ENCODE results near the gene TOP1. TPM values are rescaled to one million over a fixed set of nuclear protein-coding genes. Genes with fewer than 3 reads are reported as not detected.
A peak's percentile ranks its signal among the peaks of the same experiment; 100 is the strongest.

Gene TOP1
- total and polyA plus RNA-seq, 9 of the 15 experiments (the other 6 are each of a cell fraction or from before 2014, with no cell fraction given), result 26.4 to 127 (median 39.6) TPM

GRCh38 chr20:41003143-41003935, 25.3 kb upstream of the TOP1 start (continued):
- TF ChIP-seq HMGXB4 (CRISPR knock-in tag; IDR thresholded peaks at IDR 0.05) (no peak), PATZ1 (CRISPR knock-in tag; IDR thresholded peaks at IDR 0.05; ENCODE audit: borderline replicate concordance) (no peak), NBN (IDR thresholded peaks at IDR 0.05; ENCODE audit: low read depth) (no peak; the same call in 1 of the 2 replicates), ZNF431 (CRISPR knock-in tag; IDR thresholded peaks at IDR 0.05) (no peak), TFAP4 (CRISPR knock-in tag; IDR thresholded peaks at IDR 0.05; ENCODE audit: borderline replicate concordance) (peak; percentile 51), USF1 (CRISPR knock-in tag; IDR thresholded peaks at IDR 0.05) (peak; percentile 95), ARNT (IDR thresholded peaks at IDR 0.05) (no peak; a peak in 1 of 4 replicates), PURB (CRISPR knock-in tag; IDR thresholded peaks at IDR 0.05; ENCODE audit: low read depth) (no peak), RNF2 (IDR thresholded peaks at IDR 0.05) (peak; percentile 17; the same call in 1 of the 2 replicates), CBX8 (IDR thresholded peaks at IDR 0.05; ENCODE audit: borderline replicate concordance, extremely low read depth, low read depth, low read length, poor library complexity, severe bottlenecking) (no peak), MECOM (CRISPR knock-in tag; IDR thresholded peaks at IDR 0.05) (no peak), STAT5B (CRISPR knock-in tag; IDR thresholded peaks at IDR 0.05) (no peak), TOE1 (IDR thresholded peaks at IDR 0.05; ENCODE audit: borderline replicate concordance) (peak; percentile 90), TOE1 (CRISPR knock-in tag; IDR thresholded peaks at IDR 0.05; ENCODE audit: borderline replicate concordance, low read depth) (no peak), TFE3 (CRISPR knock-in tag; IDR thresholded peaks at IDR 0.05) (peak; percentile 87), CTCFL (IDR thresholded peaks at IDR 0.05; ENCODE audit: borderline replicate concordance, insufficient read depth, low read depth, low read length, poor library complexity, severe bottlenecking) (no peak)
